ENCODE measurements around the gene SURF1. TPM values are rescaled to one million over a fixed set of nuclear protein-coding genes. Genes with fewer than 3 reads are reported as not detected.
"Not testable (repeated sequence)": the region's sequence is repeated elsewhere in the genome, so short reads cannot be mapped to it uniquely, and the experiment has no call there.

The SURF1 gene
- total RNA-seq, 1 experiment from 2014 or later, result 29.3 TPM

DNA sequence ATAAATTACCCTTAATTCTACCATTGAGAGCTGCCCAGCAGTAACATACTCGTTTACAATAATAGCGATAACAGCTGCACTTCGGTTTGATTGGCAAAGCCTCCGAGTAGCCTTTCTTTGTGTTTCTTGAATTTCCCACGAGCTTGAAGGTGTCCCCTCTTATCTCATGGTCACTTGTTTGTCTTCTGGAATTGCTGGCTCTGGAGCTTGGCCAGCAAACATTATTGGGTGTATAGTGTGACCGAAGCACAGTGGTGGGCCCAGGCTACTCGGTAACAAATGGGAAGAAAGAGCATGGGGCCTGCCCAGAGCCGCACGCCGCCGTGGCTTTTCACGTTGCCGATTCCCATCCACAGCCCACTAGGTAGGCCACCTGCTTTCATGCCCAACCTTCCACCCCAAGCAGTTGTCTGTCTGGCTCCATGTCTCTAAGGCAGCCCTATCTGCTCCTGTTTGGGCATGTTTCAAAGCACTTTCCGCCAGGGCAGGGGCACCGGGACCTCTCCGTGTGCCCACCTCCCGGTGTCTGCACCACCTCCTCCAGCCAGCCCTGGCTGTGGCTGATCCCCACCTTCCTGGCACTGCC, 28.5 kb upstream of the SURF1 start:
- DNase-seq (ENCODE audit: low read depth), result no peak

GRCh38 chr9:133383438-133383837, 27.2 kb upstream of the SURF1 start:
- no peak for DNase-seq (ENCODE audit: low read depth)

DNA sequence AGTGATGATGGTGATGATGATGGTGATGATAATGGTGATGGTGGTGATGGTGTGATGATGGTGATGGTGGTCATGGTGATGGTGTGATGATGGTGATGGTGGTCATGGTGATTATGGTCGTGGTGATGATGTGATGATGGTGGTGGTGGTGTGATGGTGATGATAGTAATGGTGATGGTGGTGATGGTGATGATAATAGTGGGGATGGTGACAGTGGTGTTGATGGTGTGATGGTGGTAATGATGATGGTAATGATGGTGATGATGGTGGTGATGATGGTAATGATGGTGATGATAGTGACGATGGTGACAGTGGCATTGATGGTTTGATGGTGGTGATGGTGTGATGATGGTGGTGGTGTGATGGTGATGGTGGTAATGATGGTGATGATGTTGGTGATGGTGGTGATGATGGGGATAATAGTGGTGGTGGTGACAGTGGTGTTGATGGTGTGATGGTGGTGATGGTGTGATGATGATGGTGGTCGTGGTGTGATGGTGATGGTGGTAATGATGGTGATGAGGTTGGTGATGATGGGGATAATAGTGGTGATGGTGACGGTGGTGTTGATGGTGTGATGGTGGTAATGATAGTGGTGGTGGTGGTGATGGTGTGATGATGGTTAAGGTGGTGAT, 26.3 kb upstream of the SURF1 start:
- DNase-seq (ENCODE audit: low read depth), result no peak

DNA sequence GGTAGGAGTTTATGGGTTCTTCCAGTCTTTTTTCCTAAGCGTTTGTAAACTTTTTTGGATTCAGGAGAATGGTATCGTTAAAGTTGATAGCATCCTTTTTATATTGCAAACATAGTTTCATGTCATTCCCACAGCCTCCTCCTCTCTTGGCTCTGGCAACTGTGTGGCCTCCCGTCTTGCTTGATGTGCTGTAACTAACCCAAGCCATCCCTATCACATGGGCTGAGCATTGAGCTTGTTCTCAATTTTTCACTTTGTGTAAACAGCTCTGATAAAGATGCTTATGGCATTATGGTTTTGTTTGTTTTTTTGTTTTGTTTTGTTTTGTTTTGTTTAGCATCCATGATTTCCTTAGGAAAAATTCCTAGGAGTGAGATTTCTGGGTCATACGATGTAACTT, 24.4 kb upstream of the SURF1 start:
- DNase-seq (ENCODE audit: low read depth), result no peak

DNA sequence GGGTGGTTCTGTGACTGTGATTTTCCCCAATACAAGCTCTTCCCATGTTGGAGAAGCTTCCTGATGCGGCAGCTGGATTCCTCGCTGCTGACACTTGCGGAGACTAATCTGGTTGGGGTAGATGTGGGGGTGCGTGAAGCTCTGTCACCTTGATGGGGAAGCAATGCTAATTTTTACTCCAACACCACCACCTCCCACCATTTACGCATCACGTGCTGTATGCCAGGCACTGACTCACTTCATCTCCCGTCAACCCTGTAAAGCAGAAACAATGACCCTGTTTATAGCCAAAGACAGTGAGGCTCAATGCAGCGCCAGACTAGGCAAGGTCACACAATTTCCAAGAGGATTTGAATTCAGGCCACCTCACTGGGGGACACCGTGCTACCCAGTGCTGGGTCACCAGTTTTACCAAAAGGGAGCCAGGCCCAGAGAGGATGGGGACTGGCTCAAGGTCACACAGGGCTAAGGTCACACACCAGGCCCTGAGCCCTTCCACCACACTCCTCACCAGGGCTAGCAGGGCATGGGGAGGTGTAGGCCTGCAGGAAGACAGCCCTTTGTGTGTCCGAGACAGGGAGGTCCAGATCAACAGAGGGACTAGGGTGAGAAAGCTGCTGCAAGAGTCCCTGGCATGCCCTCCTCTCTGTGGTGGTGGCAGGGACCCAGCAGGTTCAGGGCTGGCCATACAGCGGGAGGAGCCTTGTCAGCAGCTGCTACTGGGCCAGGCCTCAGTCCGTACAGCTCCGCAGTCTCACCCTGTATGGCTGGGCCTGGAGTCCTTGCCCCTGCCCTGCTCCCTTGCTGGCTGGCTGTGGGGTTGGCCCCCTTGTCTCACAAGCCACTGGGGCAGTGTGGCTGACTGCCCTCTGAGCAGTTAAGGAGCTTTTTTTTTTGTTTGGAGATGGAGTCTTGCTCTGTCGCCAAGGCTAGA, 23.1 kb upstream of the SURF1 start:
- DNase-seq (ENCODE audit: low read depth), result no peak

DNA sequence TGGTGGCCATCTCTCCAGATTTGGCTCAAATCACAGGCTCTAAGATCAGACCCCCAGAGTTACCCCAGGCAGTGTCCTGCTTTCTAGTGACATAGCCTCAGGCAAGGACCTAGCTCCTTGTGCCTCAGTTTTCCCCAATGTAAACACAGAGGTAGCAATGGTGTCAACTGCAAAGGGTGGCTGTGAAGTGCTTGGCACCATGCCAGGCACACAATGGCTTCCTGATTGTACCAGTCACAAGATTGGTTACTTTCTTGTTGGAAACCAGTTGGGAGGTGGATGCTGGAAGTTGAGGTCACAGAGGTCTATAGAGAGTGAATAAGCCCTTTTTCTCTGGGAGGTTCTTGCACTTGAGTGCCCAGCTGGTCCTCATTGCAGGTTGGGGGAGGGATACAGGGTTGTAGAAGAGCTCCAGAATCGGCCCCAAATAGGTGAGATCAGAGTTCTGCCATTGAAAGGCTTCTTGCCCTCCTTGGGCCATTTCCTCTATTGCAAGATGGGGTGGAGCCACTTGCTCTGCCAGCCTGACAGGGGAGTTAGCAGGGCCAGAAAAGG, 22.2 kb upstream of the SURF1 start:
- no peak for DNase-seq (ENCODE audit: low read depth)

GRCh38 chr9:133377721-133378216, 21.5 kb upstream of the SURF1 start:
- no peak for DNase-seq (ENCODE audit: low read depth)

GRCh38 chr9:133377280-133377679, 21.0 kb upstream of the SURF1 start:
- not testable (repeated sequence) for DNase-seq (ENCODE audit: low read depth)

GRCh38 chr9:133375724-133376654, 19.7 kb upstream of the SURF1 start, which contains the start of the genes STKLD1 and SURF4:
Gene STKLD1 (plus strand): TSS chr9:133376366. CDS start chr9:133376474, 108 bp downstream.
Gene SURF4 (minus strand): TSS chr9:133376060. CDS start chr9:133375969, 91 bp downstream.
- peak; percentile 94 for DNase-seq (ENCODE audit: low read depth)

DNA sequence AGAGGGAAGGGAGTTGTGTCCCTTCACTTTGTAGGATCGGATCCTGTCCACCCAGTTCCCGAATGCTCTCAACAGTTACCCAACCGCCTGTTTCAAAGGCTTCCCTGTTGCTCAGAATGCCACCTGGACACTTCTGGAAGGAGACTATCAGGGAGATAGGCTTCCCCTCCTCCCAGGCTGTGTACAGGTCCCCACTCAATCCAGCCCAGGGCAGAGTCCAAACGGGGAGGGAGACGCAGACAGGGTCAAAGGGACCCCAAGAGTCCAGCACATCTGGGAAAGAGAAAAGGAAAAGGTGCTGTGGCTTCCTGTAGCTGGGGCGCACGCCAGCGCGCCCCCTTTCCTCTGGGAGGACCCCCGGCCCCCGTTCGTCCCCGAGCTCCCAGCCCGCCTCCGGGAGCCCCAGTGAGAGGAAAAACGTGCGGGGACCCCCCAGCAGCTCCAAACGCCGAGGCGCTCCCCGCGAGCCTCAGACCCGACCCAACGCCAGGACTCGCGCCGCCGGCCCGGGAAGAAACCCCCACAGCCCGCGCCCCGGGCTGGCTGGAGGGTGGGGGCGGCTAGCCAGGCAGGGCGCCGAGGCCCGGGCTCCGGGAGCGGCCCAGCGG, 18.9 kb upstream of the SURF1 start:
- DNase-seq (ENCODE audit: low read depth), result peak; percentile 67

DNA sequence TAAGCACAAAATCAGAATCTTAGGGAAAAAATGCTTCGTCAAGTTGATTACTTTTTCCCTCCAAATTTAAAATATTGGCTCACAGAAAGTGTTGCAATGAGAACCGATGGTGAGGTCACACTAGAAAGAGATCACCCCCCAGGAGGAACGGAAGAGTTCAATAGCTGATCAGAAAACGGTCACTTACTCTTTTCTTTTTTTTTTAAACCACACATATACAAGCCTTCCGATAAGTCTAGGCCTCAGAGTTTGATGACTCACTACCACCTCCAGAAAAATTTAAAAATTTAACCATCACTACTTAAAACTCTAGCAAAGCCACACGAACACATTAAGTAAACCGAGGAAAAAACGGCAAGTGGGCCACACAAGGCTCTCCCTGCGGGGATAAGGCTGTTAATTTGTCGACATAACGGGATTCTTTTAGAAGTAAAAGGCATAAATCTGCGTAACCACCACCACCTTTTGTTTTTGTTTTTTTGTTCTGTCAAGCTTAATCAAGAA, 18.4 kb upstream of the SURF1 start:
- DNase-seq (ENCODE audit: low read depth), result peak; percentile 66

GRCh38 chr9:133372144-133372543, 15.9 kb upstream of the SURF1 start:
- no peak for DNase-seq (ENCODE audit: low read depth)

DNA sequence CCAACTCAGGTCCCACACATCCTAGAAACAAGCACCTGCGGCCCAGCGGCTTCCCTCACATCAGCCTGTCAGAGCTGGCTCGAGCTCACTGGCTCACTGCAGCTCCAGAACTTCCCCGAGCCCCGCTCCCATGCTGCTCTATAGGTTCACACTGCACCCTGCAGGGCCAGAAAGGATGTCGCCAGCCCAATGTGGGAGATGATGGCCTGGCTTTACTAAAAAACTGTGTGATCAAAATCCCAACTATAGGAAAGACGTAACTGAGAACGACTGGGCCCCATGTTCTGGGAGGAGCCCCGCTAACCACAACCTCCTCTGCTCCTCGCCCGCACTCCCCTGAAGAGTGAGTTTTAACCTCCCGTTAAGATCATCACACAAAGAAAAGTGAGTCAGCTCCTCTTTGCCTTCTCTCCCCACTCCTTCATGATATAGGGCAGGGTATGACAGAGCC, 15.0 kb upstream of the SURF1 start:
- no peak for DNase-seq (ENCODE audit: low read depth)

DNA sequence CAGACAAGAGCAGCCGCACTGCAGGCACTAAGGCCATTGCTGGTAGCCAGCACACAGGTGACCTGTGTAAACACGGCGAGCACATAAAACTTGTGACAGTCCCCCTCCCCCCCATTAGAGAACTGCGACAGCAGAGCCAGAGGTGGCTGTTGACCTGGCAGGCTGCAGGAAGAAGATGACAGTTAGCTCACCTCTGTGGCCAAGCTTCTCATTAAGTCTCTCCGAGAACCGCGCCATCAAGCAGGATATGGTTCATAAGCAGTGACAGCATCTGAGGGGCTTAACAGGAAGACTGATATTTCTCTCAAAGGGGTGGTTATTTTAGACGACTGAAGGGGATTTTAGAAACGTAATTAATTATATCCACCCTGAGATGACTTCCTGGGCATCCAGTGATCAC, 14.4 kb upstream of the SURF1 start:
- no peak for DNase-seq (ENCODE audit: low read depth)

DNA sequence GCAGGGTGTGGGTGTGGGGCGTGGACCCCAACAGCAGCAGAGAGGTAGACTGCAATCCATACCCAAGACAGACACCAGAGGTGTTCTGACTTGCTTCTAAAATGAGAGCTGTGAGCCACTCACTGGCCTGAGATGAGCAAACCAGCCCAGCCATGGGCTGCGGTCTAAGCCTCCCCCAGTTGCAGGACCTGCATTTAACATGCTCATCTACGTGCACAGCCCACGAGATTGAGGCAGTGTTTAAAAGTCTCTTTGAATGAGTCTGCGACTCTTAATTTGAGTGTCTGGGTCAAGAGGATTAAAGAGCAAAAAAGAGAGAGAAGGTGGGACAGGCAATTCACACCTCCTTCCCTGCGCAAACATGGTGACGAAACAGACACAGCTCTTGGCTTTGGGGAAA, 13.6 kb upstream of the SURF1 start:
- no peak for DNase-seq (ENCODE audit: low read depth)

DNA sequence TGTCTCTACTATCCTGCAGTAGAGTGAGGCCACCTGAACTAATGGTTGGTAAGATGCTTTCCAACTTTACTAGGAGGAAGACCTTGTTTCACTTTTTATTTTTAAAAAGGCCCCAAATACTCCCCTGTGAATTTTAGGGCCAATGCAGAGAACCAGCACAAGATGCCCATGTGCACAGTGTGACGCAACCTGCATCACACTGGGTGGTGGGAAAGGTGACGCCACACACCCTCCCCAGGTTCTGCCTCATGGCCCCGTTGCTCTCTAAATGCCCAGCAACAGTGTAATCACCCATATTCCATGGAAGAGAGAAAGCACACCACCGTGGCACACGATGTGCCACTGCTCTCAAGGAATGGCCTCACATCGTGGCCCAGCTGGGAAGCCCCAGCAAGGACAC, 13.1 kb upstream of the SURF1 start:
- no peak for DNase-seq (ENCODE audit: low read depth)

GRCh38 chr9:133368249-133368881, 12.1 kb upstream of the SURF1 start:
- DNase-seq (ENCODE audit: low read depth), result no peak

GRCh38 chr9:133367778-133368177, 11.5 kb upstream of the SURF1 start:
- no peak for DNase-seq (ENCODE audit: low read depth)

DNA sequence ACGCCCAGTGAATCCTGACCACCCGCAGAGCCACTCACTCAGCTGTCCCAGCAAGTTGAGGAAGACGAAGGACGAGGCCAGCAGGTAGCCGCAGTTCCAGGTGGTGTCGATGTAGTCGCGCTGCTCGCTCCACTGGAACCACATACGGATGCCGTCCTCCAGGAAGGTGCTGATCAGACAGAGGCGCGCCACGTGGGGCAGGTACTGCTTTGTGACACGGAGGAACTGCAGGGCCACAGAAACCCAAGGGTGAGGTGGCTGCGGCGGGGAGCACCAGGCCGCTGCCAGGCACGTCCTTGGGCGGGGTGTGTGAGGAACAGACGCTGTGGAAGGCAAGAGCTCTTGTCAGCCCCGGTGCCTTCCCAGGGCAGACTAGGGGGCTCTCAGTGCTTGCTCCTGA, 10.9 kb upstream of the SURF1 start:
- DNase-seq (ENCODE audit: low read depth), result no peak

- no peak for DNase-seq (ENCODE audit: low read depth)
Measured at GRCh38 chr9:133366435-133366834, 10.1 kb upstream of the SURF1 start.
